ENCODE results near the gene OBSL1. TPM values are rescaled to one million over a fixed set of nuclear protein-coding genes. Genes with fewer than 3 reads are reported as not detected.

OBSL1 gene
- total and polyA plus RNA-seq, 10 of the 15 experiments (the other 5 are each of a cell fraction or from before 2014, with no cell fraction given) = 0.14 to 0.77 TPM; not detected in 8

DNA sequence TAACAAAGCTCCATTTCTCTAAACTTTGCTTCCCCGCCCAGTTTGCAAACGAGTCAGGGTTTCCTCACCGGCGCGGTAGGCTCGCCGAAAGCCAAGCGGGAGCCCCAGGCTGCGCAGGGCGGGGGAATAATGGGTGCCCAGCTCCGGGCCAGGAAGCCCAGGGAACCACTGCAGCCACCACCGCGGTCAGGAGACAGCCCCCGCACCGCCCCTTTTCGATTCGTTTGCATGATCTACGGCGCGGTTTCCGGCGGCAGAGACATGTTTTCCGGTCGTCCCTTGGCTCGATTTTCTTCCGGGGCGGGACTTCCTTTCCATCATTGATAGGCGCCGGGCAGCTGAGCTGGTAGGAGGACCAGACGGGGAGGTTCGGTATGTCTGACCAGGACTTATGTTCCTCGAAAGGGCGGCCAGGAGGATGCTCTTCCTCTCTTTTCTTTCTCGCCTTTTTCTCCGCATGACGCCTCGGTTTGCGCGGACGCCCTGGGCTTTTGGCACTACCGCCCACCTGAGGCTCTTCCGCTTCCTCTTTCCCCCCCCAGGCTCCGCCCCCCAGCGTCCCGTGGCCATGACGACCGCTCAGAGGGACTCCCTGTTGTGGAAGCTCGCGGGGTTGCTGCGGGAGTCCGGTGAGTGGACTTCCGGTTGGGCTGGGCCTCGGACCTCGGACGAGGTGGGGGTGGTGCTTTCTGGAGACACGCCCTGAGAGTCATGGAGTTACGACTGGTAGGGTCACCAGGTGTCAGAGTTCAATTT, 26.4 kb upstream of the OBSL1 start, which contains the start of gene STK11IP (continued):
- TF ChIP-seq STAT1 (conservative IDR thresholded peaks at IDR 0.05) (no peak; the same call in 1 of the 2 replicates), TCF12 (IDR thresholded peaks at IDR 0.05; ENCODE audit: low read depth, low read length) (no peak), WRNIP1 (IDR thresholded peaks at IDR 0.05; ENCODE audit: borderline replicate concordance, low read depth, low read length) (no peak), NFIC (IDR thresholded peaks at IDR 0.05; ENCODE audit: low read depth, low read length) (no peak), TAF1 (IDR thresholded peaks at IDR 0.05; ENCODE audit: borderline replicate concordance, low read depth, low read length) (peak; percentile 72; the same call in 1 of the 2 replicates), CHD4 (IDR thresholded peaks at IDR 0.05) (no peak), ZNF24 (IDR thresholded peaks at IDR 0.05) (no peak), HCFC1 (IDR thresholded peaks at IDR 0.05; ENCODE audit: low read length) (peak; percentile 59), NBN (IDR thresholded peaks at IDR 0.05) (peak; percentile 90), NRF1 (conservative IDR thresholded peaks at IDR 0.05; ENCODE audit: low read depth, low read length) (peak; percentile 39; the same call in 1 of the 2 replicates), ASH2L (IDR thresholded peaks at IDR 0.05; ENCODE audit: borderline replicate concordance, low read depth) (no peak; the same call in 1 of the 2 replicates), CHD1 (IDR thresholded peaks at IDR 0.05; ENCODE audit: low read depth, low read length) (no peak), NR2C1 (IDR thresholded peaks at IDR 0.05) (peak; percentile 91), BCL11A (IDR thresholded peaks at IDR 0.05; ENCODE audit: low read depth, low read length) (no peak), FOXM1 (IDR thresholded peaks at IDR 0.05; ENCODE audit: low read depth, low read length) (no peak), ZNF622 (IDR thresholded peaks at IDR 0.05) (no peak), MTA2 (IDR thresholded peaks at IDR 0.05; ENCODE audit: low read depth) (peak; percentile 23; the same call in 1 of the 2 replicates)
- TF ChIP-seq, protein P1, sequence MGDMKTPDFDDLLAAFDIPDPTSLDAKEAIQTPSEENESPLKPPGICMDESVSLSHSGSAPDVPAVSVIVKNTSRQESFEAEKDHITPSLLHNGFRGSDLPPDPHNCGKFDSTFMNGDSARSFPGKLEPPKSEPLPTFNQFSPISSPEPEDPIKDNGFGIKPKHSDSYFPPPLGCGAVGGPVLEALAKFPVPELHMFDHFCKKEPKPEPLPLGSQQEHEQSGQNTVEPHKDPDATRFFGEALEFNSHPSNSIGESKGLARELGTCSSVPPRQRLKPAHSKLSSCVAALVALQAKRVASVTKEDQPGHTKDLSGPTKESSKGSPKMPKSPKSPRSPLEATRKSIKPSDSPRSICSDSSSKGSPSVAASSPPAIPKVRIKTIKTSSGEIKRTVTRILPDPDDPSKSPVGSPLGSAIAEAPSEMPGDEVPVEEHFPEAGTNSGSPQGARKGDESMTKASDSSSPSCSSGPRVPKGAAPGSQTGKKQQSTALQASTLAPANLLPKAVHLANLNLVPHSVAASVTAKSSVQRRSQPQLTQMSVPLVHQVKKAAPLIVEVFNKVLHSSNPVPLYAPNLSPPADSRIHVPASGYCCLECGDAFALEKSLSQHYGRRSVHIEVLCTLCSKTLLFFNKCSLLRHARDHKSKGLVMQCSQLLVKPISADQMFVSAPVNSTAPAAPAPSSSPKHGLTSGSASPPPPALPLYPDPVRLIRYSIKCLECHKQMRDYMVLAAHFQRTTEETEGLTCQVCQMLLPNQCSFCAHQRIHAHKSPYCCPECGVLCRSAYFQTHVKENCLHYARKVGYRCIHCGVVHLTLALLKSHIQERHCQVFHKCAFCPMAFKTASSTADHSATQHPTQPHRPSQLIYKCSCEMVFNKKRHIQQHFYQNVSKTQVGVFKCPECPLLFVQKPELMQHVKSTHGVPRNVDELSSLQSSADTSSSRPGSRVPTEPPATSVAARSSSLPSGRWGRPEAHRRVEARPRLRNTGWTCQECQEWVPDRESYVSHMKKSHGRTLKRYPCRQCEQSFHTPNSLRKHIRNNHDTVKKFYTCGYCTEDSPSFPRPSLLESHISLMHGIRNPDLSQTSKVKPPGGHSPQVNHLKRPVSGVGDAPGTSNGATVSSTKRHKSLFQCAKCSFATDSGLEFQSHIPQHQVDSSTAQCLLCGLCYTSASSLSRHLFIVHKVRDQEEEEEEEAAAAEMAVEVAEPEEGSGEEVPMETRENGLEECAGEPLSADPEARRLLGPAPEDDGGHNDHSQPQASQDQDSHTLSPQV (IDR thresholded peaks at IDR 0.05) = no peak
- TF ChIP-seq, protein P2, sequence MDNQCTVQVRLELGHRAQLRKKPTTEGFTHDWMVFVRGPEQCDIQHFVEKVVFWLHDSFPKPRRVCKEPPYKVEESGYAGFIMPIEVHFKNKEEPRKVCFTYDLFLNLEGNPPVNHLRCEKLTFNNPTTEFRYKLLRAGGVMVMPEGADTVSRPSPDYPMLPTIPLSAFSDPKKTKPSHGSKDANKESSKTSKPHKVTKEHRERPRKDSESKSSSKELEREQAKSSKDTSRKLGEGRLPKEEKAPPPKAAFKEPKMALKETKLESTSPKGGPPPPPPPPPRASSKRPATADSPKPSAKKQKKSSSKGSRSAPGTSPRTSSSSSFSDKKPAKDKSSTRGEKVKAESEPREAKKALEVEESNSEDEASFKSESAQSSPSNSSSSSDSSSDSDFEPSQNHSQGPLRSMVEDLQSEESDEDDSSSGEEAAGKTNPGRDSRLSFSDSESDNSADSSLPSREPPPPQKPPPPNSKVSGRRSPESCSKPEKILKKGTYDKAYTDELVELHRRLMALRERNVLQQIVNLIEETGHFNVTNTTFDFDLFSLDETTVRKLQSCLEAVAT (IDR thresholded peaks at IDR 0.05) = peak; percentile 75; the same call in 1 of the 2 replicates
- TF ChIP-seq, protein P3, sequence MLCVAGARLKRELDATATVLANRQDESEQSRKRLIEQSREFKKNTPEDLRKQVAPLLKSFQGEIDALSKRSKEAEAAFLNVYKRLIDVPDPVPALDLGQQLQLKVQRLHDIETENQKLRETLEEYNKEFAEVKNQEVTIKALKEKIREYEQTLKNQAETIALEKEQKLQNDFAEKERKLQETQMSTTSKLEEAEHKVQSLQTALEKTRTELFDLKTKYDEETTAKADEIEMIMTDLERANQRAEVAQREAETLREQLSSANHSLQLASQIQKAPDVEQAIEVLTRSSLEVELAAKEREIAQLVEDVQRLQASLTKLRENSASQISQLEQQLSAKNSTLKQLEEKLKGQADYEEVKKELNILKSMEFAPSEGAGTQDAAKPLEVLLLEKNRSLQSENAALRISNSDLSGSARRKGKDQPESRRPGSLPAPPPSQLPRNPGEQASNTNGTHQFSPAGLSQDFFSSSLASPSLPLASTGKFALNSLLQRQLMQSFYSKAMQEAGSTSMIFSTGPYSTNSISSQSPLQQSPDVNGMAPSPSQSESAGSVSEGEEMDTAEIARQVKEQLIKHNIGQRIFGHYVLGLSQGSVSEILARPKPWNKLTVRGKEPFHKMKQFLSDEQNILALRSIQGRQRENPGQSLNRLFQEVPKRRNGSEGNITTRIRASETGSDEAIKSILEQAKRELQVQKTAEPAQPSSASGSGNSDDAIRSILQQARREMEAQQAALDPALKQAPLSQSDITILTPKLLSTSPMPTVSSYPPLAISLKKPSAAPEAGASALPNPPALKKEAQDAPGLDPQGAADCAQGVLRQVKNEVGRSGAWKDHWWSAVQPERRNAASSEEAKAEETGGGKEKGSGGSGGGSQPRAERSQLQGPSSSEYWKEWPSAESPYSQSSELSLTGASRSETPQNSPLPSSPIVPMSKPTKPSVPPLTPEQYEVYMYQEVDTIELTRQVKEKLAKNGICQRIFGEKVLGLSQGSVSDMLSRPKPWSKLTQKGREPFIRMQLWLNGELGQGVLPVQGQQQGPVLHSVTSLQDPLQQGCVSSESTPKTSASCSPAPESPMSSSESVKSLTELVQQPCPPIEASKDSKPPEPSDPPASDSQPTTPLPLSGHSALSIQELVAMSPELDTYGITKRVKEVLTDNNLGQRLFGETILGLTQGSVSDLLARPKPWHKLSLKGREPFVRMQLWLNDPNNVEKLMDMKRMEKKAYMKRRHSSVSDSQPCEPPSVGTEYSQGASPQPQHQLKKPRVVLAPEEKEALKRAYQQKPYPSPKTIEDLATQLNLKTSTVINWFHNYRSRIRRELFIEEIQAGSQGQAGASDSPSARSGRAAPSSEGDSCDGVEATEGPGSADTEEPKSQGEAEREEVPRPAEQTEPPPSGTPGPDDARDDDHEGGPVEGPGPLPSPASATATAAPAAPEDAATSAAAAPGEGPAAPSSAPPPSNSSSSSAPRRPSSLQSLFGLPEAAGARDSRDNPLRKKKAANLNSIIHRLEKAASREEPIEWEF (IDR thresholded peaks at IDR 0.05; ENCODE audit: insufficient replicate concordance, low read depth, low read length) = no peak
